Gastroesophageal sphincter (tissue), 4 donors: ENCODE results near the gene TNFRSF8. TPM values are rescaled to one million over a fixed set of nuclear protein-coding genes. Genes with fewer than 3 reads are reported as not detected.
A peak's percentile ranks its signal among the peaks of the same experiment; 100 is the strongest.

Experiments used
- ATAC-seq: fragments of 150-250 bp; one replicate; pipeline ENCODE4 v1.9.1; 2016; ENCODE audit warnings: mild to moderate bottlenecking, moderate library complexity
- H3K27ac ChIP-seq, 4 donors: fragments of 200-600 bp; sonication (generic) in 3 of 4; 1 replicate in 3 of 4; 2 replicates in 1 of 4; pipeline ENCODE4 v1.5.1; 2016 to 2019
- H3K27me3 ChIP-seq: fragments of 200-600 bp; sonication (generic); one replicate; pipeline ENCODE4 v1.5.1; 2019
- H3K36me3 ChIP-seq, 2 donors: fragments of 200-600 bp; sonication (generic); one replicate each; pipeline ENCODE4 v1.5.1; 2019; ENCODE audit warnings: control low read depth in 1 of 2
- H3K4me1 ChIP-seq, 3 donors: fragments of 200-600 bp; sonication (generic); 1 replicate in 2 of 3; 2 replicates in 1 of 3; pipeline ENCODE4 v1.5.1; 2016 to 2019; ENCODE audit warnings: control low read depth in 2 of 3
- H3K4me3 ChIP-seq, 2 donors: fragments of 200-600 bp; sonication (generic); one replicate each; pipeline ENCODE4 v1.5.1; 2019; ENCODE audit warnings: mild to moderate bottlenecking in 1 of 2, moderate library complexity in 1 of 2
- H3K9me3 ChIP-seq, 3 donors: fragments of 200-600 bp; sonication (generic); one replicate each; pipeline ENCODE4 v1.5.1; 2017 to 2019; ENCODE audit warnings: control low read depth in 2 of 3
- CTCF ChIP-seq, 4 experiments: fragments of 200-600 bp in 2 of 4; fragments of 450-650 bp in 2 of 4; sonication (generic) in 1 of 4; IDR thresholded peaks; one replicate each; pipeline ENCODE4 v1.5.1; 2017 to 2019; ENCODE audit warnings: antibody characterized with exemption in 4 of 4, mild to moderate bottlenecking in 2 of 4, moderate library complexity in 2 of 4
- EP300 ChIP-seq: sonication (generic); formaldehyde crosslinking; IDR thresholded peaks from one replicate; pipeline ENCODE4 v1.6.1; 2017; ENCODE audit warnings: antibody characterized with exemption, mild to moderate bottlenecking
- POLR2A ChIP-seq, 2 donors: fragments of 450-650 bp; IDR thresholded peaks; one replicate each; pipeline ENCODE4 v1.6.1; 2017; ENCODE audit warnings: antibody characterized with exemption in 2 of 2, mild to moderate bottlenecking in 2 of 2, moderate library complexity in 1 of 2
- POLR2AphosphoS5 ChIP-seq: sonication (generic); formaldehyde crosslinking; IDR thresholded peaks from one replicate; pipeline ENCODE4 v1.6.1; 2017; ENCODE audit warnings: antibody characterized with exemption
- WGBS, 2 donors: methylation state at CpG; one replicate each; pipeline ENCODE4 v1.1.5; 2018; ENCODE audit warnings: low coverage in 1 of 2; 5-methylcytosine and 5-hydroxymethylcytosine counted together
- total RNA-seq, 4 donors: library from RNA; depleted of rRNA; stranded (reverse); fragments of >200 nt; gene quantifications; one replicate each; pipeline ENCODE4 v1.1.0, GENCODE V29; 2016

The TNFRSF8 gene
- total RNA-seq, 4 donors from 2014 or later, result 0.47 to 4.2 (median 1.4) TPM

GRCh38 chr1:12140016-12140415 lies 76.9 kb downstream of the TNFRSF8 start:
- Histone ChIP-seq H3K9me3 (no peaks in the 10 kb centered on the region), H3K27ac (no peak overlapping the region), H3K36me3 (no peaks in the 10 kb centered on the region), H3K4me3 (no peak overlapping the region), H3K27me3 (peaks cover 5% of the 10 kb centered on the region), H3K4me1 (peaks cover 0 to 40% (median 13%) of the 10 kb centered on the region in 3 donors)
- ATAC-seq, result no peak
- TF ChIP-seq EP300, result no peak
- TF ChIP-seq POLR2AphosphoS5, result no peak
- no peak for TF ChIP-seq POLR2A (IDR thresholded peaks at IDR 0.05)
- TF ChIP-seq CTCF (IDR thresholded peaks at IDR 0.05), result no peak
- WGBS, 2 donors, result no CpG with 5 or more reads among the region's 4 CpGs

- Histone ChIP-seq H3K27ac (no peak overlapping the region), H3K4me3 (no peak overlapping the region), H3K27me3 (peaks cover 5% of the 10 kb centered on the region), H3K9me3 (no peaks in the 10 kb centered on the region), H3K4me1 (peaks cover 0 to 35% (median 9%) of the 10 kb centered on the region in 3 donors), H3K36me3 (no peaks in the 10 kb centered on the region)
- TF ChIP-seq POLR2A (IDR thresholded peaks at IDR 0.05) (no peak), CTCF (IDR thresholded peaks at IDR 0.05) (no peak), POLR2AphosphoS5 (no peak), EP300 (no peak)
- 81 to 83% methylated on average over 1 to 4 of the region's 12 CpGs for WGBS, 2 donors
- ATAC-seq, result no peak
These were observed 77.5 kb downstream of the TNFRSF8 start for GRCh38 chr1:12140515-12141162.

- 80% methylated on average over 3 of the region's 21 CpGs; no CpG with 5 or more reads in 1 of the 2 donors for WGBS, 2 donors
- no peaks in the 10 kb centered on the region for H3K36me3 ChIP-seq
- TF ChIP-seq POLR2A (IDR thresholded peaks at IDR 0.05), result no peak
- TF ChIP-seq POLR2AphosphoS5, result no peak
- TF ChIP-seq EP300, result no peak
- TF ChIP-seq CTCF (IDR thresholded peaks at IDR 0.05), result no peak
- peaks cover 5% of the 10 kb centered on the region for H3K27me3 ChIP-seq
- ATAC-seq, result no peak
- no peak overlapping the region for H3K27ac ChIP-seq
- no peaks in the 10 kb centered on the region for H3K9me3 ChIP-seq
- no peak overlapping the region for H3K4me3 ChIP-seq
- peaks cover 0 to 29% (median 8%) of the 10 kb centered on the region in 3 donors for H3K4me1 ChIP-seq
These were observed 78.2 kb downstream of the TNFRSF8 start for GRCh38 chr1:12141163-12141850.

- no peak overlapping the region for H3K4me3 ChIP-seq
- H3K27me3 ChIP-seq, result peaks cover 5% of the 10 kb centered on the region
- ATAC-seq, result no peak
- H3K4me1 ChIP-seq, result peaks cover 0 to 28% (median 8%) of the 10 kb centered on the region in 3 donors
- WGBS, 2 donors, result 100% methylated on average over 5 of the region's 18 CpGs; no CpG with 5 or more reads in 1 of the 2 donors
- no peak for TF ChIP-seq POLR2A (IDR thresholded peaks at IDR 0.05)
- no peaks in the 10 kb centered on the region for H3K9me3 ChIP-seq
- H3K27ac ChIP-seq, result peak overlapping the region in 2 of 4 donors; percentile 41 to 65
- no peaks in the 10 kb centered on the region for H3K36me3 ChIP-seq
These were observed 79.2 kb downstream of the TNFRSF8 start for GRCh38 chr1:12142141-12142823.

- Histone ChIP-seq H3K27me3 (peaks cover 5% of the 10 kb centered on the region), H3K4me1 (peaks cover 0 to 34% (median 8%) of the 10 kb centered on the region in 3 donors), H3K9me3 (no peaks in the 10 kb centered on the region), H3K4me3 (no peak overlapping the region), H3K36me3 (no peaks in the 10 kb centered on the region), H3K27ac (peak overlapping the region in 3 of 4 donors; percentile 41 to 65 (median 62))
- TF ChIP-seq POLR2AphosphoS5 (no peak), EP300 (no peak), CTCF (IDR thresholded peaks at IDR 0.05) (no peak), POLR2A (IDR thresholded peaks at IDR 0.05) (no peak)
- WGBS, 2 donors, result 83% methylated on average over 5 of the region's 21 CpGs; no CpG with 5 or more reads in 1 of the 2 donors
- ATAC-seq, result peak; percentile 23
These were observed 80.0 kb downstream of the TNFRSF8 start for GRCh38 chr1:12142891-12143630.
